Right kidney (tissue), 1 donor: ENCODE data around the gene SLC7A5.
"Not testable (repeated sequence)": the region's sequence is repeated elsewhere in the genome, so short reads cannot be mapped to it uniquely, and the experiment has no call there.

ENCODE experiments used
- DNase-seq: peaks from one replicate; pipeline ENCODE4 v3.0.0-alpha.2; 2016

The SLC7A5 gene

DNA sequence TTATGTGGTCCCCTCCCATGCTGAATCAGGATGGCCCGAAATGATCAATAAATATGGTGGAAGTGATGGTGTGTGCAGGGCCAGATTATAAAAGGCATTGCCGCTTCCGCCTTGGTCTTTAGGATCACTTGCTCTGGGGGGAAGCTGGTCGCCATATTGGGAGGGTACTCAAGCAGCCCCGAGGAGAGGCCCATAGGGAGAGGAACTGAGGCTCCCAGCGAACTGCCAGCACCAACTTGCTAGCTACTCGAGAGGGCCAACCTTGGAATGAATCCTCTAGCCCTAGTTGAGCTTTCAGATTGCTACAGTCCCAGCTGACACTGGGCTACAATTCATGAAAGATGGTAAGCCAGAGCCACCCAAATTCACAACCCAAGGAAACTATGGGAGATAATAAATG, 19.0 kb upstream of the SLC7A5 start:
- not testable (repeated sequence) for DNase-seq

DNA sequence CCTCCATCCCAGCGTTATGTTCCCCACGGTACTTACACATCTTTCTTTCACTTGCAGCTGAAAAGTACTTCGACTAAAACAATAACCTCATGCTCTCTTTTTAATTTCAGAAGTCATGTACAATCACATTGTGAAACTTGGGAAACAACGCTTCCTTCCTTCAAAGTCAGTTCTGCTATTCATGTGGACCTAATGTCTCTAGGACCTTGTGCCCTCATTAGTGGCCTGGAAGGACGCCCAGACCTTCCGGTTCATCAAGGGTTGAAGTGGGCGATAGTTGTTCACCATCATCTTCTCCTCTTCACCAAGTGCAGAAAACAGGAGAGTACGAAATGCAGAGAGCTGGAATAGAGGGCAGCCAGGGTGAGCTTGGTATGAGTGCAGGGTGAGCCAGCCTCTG, 18.6 kb upstream of the SLC7A5 start:
- DNase-seq = not testable (repeated sequence)

DNA sequence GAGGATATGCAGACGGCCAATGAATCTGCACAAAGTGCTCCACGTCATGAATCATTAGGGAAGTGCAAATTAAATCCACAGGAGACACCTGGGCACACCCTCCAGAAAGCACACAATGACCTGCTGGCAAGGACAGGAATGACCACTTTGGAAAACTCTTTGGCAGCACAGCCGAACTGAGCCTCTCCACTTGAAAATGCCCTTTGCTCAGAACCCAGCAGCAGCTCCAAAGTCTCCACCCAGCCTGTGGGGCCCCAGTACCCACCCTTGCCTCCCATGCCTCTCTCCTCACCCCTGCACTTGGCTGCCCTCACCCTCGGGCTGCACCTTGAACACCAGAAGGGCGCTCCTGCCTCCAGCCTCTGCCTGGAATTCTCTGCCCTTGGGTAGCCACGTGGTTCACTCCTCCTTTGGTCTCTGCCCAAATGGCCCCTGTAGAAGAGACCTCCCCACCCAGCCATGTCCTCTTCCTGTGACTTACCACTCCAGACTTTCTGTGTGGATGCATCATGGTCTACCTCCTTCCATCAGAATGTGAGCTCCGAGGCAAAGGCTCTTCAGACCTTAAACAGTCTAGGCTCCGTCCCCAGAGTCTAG, 16.2 kb upstream of the SLC7A5 start:
- DNase-seq = not testable (repeated sequence)

DNA sequence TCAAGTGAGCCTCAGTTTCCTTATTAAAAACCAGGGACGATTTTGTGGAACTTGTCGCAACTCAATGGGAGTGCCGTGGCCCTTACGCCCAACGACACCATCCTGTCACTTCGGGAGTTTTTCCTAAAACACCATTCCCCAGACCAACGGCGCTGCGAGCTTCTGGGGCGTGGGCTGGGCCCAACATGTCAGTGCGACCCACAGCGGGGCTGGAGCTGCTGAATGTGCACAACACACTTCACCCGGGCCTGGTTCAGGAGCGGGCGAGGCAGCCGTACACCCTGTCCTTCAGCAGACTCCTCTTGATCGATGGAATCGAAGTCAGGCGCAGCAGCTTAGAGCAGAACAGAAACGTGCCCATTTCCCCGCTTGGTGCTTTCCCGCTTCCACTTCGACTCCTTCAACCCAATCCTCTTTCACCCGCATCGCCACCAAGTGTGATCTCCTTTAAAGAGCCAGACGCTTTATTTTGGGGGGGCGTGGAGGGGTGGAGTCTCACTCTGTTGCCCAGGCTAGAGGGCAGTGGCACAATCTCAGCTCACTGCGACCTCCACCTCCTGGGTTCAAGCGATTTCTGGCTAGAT, 13.2 kb upstream of the SLC7A5 start:
- no peak for DNase-seq

DNA sequence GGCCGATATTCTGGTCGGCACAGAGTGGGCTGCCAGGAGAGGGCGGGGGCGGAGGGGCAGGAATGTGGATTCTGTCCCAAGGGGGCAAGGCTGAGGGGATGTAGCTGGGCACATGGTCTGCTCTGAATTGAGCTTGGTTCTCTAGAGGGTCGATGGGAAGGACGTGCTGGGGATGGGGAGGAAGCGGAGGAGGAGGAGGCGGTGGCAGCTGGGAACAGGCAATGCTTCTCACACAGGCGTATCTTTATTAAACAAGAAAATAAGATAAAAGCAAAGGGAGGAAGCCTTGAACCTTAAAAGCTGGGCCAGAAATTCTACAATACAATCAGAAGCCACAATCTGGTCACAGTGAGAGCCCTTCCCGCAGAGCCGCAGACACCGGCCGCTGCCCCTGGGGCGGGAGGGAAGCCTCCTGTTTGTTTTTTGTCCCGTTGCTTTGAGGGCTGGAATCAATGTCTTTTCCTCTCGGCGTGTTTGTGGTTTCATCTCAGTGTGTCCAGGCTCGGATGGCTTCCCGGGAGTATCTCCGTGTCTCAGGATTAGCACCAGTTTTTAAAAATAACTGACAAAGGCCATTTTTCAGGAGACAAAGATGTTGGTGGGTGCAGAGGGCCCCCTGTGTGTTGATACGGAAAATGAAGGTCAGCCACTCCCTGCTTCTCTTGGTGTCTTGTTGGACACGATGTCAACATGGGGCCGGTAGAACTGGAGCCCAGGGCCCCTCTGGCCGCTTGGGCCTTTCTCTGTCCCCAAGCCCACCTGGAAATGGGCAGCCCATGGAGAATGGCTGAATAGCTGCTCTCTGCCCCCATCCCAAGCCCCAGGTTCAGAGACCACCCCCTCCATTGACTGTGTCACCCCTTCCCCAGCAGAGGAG, 12.3 kb upstream of the SLC7A5 start:
- DNase-seq = no peak

DNA sequence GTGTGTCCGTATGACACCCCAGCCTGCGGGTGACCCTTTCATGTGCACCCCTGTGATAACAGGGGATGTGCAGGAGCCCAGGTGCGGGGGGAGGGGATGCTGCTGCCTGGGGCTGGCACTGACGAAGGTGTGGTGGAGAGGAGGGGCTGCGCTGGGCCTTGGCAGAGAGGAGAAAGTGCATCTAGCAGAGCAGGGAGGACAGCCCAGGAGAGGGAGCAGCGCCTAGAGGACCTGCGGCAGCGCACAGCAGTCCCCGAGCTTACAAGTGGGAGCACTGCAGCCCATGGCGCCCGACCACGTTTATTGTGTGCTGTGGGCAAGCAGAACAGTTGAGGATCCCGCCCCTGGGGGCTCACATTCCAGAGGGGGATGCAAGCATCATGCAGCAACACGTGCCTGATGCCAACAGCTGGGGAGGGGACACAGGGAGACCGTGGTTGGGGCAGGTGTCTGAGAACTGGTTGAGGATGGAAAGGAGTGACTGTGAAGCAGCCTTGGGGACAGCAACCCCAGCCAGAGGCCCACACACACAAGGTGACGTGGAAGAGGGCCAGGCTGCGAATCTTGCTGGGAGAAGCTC, 10.9 kb upstream of the SLC7A5 start:
- no peak for DNase-seq

DNA sequence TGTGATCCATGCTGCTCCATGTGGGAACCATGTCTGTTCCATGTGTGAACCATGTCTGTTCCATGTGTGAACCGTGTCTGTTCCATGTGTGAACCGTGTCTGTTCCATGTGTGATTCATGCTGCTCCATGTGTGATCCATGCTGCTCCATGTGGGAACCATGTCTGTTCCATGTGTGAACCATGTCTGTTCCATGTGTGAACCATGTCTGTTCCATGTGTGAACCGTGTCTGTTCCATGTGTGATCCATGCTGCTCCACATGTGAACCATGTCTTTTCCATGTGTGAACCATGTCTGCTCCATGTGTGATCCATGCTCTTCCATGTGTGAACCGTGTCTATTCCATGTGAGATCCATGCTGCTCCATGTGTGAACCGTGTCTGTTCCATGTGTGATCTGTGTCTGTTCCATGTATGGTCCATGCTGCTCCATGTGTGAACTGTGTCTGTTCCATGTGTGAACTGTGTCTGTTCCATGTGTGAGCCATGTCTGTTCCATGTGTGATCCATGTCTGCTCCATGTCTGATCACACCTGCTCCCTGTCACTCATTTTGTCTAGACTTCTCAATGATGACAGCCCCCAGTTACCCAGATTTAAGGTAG, 10.2 kb upstream of the SLC7A5 start:
- not testable (repeated sequence) for DNase-seq

DNA sequence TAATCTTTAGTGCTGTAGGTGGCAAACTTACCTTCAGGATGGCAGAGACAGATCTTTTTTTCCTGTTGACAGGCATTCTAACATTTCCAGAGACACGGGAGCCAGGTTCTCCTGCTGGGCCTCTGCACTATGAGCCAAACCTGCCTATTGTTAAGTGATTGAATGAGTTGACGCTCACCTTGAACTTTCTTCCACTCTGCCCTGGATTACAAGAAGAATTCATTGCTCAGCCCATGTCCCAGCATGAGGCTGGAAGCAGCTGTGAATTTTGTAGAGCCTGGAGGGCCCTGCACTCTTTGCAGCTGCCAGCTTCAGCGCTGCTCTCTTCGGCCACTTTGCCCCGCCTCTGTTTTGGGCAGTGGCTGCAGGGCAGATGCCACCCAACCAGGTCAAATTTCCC, 9.4 kb upstream of the SLC7A5 start:
- DNase-seq = no peak

DNA sequence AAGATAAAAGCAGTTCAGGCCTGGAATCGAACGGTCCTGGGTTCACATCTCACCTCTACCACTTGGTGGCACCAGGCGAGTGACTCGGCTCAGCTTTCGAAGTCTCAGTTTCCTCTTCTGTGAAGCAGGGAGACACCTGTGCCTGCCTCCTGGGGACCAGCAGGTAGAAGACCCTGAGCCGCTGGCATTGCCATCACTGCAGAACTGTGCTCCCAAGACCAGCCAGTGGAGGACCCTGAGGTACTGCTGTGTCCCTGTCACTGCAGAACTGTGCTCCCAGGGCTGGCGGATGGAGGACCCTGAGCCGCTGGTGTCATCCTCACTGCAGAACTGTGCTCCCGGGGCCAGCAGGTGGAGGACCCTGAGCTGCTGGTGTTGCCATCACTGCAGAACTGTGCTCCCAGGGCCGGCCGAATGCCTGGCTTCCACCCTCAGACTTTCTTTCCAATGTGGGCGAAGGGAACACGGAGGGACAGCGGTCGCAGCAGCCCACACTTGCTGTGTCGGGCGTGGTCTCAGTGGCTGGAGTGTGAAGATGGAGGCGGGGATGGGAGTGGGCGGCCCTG, 8.7 kb upstream of the SLC7A5 start:
- no peak for DNase-seq

DNA sequence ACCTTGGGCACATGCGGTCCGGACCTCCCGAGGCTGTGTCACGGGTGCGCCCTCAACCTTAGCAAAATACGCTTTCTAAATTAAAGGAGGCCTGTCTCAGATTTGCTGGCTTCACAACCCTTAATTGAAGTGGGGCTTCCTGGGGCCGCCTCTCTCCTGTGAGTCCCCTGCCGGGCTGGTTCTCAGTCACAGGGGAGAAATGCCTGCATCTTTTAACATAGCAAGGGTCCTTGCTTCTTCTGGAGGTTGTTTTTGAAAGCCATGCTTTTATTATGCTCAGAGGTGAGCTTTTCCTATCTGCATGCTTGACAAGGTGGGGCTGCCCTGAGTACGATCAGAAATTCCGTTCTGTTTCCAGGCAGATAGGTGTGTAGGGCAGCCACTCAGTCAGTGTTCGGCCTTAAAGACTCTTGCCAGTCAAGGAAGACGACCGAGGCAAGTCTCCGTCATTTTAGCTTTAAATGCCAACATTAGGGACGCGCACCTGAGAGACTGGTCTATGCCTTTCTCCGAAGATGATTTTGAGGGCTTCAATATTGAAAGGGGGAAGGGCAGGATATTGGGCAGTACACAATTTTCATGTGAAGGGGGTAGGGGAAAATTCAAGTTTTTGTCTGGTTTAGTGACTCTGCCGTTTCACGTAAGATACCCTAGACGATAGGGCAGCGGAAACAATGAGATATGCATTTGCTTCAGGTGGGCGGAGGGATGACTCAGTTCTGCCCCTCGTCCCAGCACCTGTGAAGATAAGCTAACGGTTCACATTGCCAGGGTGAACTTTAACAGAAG, 5.5 kb upstream of the SLC7A5 start:
- DNase-seq = no peak

DNA sequence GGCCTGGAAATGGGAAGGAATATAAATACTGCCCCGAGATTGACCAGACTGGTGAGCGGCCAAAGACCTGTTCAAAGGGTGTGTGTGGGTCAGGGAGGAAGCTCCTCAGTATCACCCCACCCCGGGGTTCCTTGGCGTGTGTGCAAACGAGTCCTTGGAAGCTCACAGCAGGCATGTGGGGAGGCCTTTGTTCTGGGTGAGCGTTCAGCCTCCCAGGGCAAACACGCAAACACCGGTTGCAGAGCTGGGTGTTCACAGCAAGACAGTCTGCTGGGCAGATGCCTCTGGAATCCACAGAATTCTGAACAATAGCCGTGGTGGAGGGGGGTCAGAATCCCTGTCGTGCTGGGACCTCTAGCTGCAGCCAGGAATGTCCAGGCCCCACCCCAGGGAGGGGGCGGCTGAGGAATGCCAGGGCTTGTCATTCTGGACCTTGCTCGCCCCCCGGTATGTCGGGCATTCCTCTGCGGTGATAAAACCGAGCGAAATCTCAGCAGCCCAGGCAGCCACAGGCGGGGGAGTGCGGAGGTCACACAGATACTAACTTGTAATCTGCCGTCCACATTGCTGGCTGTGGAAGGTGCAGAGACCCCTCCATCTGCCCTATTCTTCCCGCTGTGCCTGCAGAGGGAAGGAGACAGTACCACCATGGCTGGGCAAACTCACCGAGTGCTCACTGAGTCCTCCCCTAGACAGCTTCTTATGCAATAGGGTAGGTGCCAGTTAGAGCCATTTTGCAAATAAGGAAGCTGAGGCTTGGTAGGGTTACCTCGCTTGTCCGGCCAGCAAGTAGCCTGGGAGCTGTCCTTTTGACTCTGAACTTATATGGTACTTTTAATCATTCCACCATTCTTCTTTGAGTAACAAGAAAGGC, 1.3 kb upstream of the SLC7A5 start:
- DNase-seq = not testable (repeated sequence)

DNA sequence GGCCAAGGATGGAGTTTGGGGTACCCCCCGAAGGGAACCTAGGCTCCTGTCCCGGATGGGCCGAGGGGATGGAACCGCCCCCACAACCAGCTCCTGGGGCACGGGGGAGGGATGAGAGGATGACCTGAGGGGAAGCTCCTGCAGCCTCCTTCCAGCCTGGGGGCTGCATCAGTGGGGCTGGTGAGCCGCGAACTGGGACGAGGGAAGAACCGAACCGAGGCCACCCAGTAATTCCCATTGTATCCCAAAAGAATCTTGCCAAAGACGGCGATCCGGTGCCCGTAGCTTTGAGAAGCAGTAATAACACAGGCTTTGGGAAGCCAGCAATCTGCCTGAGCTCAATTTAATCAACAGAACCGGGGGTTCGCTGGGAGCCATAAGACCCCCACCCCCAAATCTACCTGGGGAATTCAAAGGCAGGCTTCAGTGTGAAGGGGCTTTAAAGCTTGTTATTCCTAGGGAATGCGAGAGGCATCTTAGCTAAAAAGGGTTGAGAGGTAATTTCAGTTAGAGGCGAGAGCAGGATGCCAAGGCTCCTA, 641 bp upstream of the SLC7A5 start:
- DNase-seq = not testable (repeated sequence)

DNA sequence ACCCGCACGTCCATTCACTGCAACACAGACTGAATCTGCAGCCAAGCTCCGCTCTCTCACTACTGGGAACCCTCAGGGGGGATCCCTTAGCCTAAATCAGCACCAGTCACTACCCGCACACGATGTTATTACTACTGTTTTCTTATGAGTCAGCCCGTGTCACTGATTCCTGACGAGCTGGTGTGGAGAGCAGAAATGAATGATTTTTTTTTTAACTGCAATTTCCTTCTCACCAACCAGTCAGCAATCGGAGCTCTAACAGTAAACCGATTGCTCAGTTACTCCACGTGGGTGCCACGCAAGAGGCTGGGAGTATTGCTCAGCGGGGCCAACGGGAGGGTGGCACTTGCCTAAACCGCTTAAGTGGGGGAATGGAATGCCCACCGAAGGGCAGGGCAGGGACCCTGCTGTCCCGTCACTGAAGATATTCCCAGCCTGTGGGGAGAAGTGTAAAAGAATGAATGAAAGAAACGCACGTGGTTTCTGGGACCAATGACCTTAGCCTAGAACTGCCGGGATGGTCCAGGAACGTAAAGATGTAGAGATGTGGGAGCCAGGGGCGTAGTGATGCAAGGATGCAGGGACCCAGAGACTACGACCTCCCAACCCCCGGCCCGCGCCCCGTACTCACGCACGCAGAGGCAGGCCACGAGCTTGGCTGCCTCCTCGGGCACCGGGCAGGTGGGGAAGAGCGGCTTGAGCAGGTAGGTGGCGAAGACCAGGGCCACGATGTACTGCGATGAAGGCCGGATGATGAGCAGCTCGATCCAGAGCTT, 865 bp downstream of the SLC7A5 start:
- not testable (repeated sequence) for DNase-seq

DNA sequence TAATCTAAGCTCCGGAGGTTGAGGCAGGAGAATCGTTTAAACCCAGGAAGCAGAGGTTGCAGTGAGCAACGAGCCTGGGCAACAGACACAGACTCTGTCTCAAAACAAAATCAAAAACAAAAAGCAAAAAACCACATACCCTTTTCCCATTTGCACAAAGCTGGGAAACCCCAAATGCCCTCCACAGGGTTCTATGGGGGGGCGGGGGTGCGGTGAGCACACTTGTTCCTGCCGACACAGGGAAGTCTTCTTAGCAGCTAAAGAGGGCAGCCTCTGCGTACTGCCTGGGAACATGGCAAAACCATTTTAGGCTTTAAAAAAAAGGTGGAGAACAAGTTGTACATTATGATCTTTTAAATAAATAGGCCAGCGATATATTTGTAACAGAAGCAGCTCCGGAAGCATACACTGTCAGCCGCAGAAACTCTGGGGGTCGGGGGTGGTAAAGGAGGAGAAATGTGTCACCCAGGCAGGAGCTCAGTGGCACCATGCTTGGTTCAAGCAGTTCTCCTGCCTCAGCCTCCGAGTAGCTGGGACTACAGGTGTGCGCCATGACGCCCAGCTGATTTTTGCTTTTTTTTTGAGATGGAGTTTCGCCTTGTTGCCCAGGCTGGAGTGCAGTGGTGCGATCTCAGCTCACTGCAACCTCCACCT, 3.3 kb downstream of the SLC7A5 start:
- DNase-seq = not testable (repeated sequence)

DNA sequence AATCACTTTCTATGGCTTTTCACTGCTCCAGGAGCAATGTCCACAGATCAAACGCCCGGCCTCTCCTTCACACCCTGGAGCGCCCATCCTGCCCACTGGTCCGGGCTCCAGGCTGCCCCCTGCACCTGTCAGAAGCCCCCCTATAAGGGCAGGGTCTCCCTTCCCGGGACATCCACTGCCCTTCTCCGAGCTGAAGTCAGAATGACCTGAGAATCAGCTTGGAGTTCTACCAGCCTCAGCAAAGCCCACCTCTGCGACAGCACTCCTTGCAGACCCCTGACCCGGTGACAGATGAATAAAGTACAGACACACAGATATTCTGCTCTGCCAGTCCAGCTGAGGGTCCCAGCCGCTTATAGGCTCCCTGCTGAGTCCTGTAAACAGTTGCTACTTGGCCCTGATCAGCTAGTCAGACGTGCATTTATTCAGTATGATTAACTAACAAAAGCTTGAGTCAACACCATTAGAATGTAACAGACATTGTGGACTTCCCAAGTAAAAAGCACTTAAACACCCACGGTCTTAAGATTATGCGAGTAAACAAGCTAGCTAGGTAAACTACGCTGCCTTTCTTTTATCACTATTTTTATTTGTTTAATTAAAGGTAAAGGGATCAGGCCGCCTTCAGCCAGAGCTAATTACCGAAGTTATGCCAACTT, 4.8 kb downstream of the SLC7A5 start:
- DNase-seq = no peak

DNA sequence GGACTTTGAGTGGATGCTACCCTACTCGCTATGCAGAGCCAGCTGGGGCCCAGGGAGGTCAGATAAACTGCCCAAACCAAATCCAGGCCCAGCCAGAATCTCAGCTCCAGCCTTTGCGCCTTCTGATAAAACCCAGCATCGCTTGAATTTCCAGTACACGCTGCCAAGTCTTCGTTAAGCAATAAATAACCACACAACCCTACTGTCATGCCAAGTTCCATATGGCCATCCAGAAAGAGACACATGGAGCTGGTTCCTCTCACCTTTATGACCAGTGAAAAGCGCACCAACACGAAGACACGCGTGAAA, 6.0 kb downstream of the SLC7A5 start:
- not testable (repeated sequence) for DNase-seq

DNA sequence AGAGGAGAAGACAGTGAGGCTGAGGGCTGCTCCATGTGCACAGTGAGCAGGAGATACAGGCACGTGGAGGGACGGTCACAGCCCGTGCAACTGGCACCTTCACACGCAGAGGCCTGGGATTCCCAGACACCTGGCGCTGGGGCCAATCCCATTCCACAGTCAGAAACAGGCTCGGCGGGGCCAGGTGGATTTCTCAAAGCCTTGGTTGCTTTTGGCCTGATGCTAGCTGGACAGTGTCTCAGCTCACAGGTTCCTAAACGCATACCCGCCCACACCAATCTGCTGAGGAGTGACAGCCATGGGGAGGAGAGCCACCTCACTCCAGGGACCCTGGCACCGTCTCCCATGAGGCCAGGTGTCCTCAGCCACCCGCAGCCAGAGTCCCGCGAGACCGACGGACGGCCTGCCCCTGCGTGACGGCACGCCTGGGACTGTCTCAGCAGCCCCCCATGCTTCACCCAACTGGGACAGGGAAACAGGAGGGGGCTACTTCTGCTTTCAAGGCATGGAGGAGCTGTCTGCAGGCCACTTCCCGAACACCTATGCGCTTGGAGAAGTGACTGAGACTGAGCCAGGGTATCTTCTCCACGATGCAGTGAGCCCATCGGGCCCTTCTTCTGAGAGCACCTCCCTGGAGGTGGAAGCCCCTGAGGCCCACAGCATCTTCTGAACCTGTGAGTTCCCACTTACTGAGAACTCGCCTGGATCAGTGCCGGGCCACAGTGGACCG, 6.5 kb downstream of the SLC7A5 start:
- not testable (repeated sequence) for DNase-seq
